HTERT RPE-1 (cell line): ENCODE results near the gene HERC2.
"Not testable (repeated sequence)": the region's sequence is repeated elsewhere in the genome, so short reads cannot be mapped to it uniquely, and the experiment has no call there.

Source experiments
- in situ Hi-C: fragments of 300-500 bp; cut with MboI; formaldehyde crosslinking; loops from 4 replicates; pipeline ENCODE4 v1.14.3; 2020; ENCODE audit warnings: low sequenced_read_pairs

Gene HERC2

DNA sequence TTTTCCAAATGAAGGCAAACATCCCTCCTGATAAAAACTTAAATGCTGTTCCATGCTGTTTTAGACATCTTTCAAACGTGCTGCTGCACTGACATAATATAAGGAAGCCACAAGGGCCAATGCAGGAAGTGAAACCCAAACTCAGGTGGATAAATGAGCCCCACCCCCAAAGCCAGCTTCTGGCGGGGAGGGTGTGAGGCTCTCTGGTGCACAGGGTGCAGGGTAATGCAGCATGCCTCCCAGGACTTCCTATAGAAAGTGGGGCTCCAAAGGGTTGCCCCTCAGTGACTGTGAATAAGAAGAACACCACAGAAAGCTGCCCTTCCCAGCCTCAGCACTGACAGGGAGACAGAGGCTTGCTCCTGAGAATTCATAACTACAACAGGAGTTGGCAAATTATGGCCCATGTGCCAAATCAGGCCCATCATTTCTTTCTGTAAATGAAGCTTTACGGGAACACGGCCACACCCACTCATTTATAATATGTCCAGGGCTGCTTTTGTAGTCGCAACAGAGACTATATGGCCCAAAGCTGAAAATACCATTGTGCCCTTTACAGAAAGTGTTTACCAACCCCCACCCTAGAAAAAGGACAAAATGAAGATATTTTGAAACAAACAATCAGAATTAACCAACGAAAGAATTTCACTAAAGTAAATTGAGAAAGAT is 185.6 kb downstream of the HERC2 start:
- in situ Hi-C loops = not testable (repeated sequence)

DNA sequence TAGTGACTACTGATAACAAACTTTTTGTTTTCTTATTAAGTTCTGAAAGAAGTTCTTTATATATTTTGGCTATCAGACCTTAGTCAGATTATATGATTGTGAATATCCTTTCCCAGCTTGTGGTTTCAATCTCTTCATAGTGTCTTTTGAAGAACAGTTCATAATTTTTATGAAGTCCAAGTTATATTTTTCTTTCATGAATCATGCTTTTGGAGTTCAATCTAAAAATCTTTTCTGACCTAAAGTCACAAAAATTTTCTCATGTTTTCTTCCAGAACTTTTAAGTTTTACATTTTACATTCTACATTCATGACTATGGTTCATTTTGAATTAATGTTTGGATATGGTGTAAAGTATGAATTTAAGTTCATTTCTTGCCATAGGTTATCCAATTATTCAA is 188.7 kb downstream of the HERC2 start:
- in situ Hi-C loops = no loop called here

DNA sequence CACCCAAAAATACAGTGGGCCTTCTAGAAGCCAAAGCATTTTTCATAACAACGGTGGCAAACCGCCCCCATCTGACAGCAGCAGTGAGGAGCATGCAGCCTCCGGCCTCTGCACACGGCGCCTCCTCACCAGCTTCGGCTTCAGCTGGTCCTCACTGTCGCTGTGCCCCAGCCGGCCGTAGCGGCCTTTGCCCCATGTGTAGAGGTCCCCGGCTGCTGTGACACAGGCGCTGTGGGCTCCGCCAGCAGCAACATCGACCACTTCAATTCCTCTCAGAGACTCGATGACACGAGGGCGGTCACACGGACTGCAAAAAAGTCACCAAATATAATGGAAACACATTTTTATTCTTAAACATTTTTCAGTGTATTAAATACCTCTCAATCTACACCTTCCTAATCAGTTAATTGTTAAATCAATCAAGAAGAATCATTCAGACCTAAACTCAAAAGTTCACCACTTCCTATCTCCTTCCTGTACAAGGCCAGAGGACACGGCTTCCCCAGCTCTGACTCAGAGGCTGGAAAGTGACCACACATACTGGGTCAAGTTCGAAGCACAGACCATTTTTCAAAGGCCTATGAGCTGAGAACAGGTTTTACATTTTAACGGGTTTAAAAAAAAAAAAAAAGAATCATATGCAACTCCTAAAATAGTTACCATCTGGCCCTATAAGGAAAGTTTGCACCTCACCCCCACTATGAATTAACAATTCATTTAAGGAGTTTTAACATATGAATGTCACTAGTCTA is 189.3 kb downstream of the HERC2 start:
- in situ Hi-C loops = no loop called here

DNA sequence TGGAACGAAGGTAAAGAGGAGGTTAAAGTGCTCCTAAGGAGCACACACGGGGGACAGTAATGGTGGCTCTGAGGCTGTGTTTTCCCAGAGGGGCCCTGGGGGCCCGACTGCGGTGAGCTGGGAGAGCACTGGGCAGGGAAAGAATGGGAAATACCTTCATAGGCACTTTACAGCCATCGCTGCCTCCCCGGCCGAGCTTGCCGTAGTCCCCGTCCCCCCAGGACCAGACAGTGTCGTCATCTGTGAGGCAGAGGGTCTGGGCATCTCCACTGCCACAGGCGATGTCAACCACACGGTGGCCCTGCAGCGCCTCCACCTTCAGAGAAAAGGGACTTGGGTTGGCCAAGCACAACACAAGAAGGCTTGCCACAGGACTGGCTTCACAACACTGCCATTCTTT is 190.0 kb downstream of the HERC2 start:
- in situ Hi-C loops = no loop called here

DNA sequence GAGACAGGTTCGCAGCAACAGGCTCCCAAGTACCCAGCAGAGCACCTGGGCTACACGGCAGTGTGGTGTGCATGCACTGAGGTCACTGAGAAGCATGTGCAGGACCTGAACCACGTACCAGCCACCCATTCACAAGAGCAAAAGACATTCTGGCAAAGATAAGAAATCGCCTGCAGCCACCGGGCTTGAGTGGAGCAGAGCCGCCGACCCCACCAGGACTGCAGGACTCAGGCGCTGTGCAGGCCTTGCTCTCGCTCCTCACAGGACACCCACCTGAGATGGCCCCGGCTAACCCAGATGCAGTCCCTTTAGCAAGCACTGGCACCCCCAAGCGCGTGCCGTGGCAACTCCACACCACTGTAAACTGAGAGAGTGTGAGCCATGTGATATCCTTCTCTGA is 190.6 kb downstream of the HERC2 start:
- in situ Hi-C loops = no loop called here

DNA sequence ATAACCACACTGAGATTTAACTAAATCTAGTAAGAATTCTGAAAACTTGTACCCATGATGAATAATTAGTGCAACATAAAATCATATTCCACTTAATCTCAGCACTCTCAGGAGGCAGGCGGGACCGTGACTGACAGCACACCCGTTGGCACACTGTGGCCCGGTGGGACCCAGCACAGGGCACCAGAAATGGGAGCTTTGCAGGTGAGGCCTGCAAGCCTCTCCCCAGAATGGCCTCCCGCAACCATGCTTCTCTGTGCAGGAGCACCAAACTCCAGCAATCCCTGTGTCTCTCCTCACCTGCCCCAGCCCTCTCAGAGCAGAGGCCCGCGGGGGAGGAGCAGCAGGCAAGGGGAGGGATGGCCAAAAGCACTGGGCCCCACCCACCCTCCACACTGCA is 191.3 kb downstream of the HERC2 start:
- in situ Hi-C loops = no loop called here

DNA sequence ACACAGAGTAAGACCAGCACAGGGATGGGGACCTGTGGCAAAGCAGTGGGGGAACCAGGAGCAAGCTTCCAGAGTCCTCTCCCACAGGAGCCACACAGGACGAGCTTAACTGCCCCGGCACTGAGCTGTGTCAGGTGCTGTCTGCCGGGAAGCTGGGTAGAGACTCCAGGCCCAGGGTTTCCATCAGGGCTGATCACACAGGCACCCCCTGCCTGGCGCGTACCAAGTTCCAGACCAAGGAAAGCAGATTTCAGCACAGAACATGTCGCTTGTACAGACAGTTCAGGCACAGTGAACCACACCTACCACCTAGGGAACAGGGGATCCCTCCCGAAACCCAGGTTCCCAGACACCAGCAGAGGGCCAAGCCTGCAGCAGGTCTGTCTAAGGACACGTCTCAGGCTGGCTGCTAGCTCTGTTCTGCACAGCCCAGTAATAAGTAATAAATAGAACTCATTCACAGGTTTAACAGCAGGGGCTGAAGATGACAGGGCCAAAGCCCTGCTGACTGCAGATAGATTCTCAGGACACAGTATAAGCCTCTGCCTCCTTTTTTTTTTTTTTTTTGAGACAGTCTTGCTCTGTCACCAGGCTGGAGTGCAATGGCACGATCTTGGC is 192.6 kb downstream of the HERC2 start:
- in situ Hi-C loops = no loop called here

DNA sequence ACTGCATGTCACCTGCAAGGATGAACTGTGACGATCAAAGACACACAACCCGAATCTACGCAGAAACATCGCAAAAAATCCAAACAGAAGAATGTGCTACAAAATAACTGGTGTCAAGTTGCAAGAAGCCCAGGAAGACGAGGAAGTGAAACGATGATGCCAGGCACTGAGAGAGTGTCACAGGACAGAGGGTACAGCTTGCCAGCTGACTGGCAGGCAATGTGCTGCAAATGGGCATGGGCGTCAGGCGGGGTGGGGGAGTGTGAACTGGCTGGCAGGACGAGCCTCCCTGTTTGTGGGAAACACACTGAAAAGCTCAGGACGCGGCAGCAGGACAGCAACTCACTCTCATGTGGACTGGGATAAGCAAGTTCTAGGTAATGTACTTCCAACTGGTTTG is 193.9 kb downstream of the HERC2 start:
- in situ Hi-C loops = no loop called here

DNA sequence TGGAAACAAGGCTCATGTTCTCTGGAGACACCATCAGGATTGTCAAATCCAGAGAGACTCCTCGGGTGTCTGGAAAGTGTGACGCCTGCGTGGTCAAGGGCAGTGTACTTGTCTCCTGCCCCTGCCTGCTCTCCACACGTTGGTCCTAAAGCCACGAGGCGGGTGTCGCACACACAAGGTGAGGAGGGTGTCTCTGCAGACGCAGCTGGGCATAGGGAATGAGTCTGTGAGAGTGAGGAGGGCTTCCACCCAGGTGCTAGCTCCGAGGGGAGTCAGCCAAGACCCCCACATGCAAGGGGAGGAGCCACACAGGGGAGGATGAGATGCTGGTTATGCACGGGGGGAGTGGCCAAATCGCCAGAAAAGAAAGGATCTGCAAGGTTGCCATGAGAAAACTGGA is 194.9 kb downstream of the HERC2 start:
- in situ Hi-C loops = no loop called here

DNA sequence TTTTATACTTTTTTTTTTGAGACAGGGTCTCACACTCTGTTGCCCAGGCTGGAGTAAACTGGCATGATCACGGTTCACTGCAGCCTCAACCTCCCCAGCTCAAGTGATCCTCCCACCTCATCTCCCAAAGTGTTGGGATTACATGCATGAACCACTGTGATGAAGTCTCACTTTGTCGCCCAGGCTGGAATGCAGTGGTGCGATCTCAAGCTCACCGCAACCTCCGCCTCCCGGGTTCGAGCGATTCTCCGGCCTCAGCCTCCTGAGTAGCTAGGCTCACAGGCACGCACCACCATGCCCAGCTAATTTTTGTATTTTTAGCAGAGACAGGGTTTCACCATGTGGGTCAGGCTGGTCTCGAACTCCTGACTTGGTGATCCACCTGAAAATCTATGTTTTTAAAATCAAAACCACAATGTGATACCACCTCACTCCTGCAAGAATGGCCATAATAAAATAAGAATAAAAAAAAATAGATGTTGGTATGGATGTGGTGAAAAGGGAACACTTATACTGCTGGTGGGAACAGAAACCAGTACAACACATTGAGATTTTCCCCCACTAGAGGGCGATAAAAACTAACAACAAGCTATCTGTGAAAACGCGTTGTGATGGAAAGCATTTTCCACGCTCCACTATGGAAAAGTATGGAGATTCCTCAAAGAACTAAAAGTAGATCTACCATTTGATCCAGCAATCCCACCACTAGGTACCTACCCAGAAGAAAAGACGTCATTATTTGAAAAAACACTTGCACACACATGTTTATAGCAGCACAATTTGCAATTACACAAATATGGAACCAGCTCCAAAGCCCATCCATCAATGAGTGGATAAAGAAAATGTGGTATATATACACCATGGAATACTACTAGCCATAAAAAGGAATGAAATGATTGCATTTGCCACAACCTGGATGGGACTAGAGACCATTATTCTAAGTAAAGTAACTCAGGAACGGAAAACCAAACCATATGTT is 196.0 kb downstream of the HERC2 start:
- in situ Hi-C loops = no loop called here

DNA sequence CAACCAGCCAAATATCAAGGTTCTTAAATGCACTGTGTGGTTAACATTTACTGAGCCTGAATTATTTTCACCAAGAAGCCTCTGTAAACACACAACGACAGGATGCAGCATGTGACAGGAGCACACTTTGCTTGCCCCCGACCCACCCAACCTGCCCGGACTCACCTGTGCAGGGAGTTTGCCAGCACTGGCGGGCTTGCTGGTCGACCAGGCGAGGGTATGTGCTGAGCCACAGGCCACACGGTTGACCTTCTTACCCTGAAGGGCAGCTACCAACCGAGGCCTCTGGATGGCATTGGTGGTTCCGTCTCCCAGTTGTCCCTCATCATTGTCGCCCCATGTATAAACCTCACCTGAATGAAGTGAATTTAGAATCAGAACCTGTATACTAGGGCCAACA is 197.1 kb downstream of the HERC2 start:
- in situ Hi-C loops = no loop called here

DNA sequence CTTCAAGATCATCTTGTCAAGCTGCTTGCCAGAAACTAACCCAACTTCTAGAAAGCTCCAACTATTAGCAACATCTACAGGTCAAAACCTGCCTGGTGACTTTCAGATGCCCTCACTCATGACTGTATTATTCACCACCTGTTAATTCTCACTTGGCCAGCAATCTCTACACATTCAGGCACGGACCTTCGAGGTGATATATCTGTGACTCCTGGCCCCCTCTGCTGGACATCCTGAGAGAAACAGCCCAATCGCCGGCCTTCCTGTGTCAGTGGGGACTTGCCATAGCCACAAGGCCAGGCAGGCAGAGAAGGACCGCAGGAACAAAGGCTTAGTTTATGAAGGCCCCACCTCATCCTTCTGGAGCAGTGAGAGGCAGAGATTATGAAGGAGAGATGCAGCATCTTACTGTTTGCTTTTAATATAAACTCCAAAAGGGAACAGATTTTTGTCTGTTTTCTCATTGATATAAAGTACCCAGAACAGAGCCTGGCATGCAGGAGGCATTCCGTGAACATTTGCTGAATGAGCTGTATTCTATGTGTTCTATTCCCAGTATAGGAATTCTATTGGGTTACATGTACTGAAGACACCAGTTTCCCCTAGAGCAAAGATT is 198.5 kb downstream of the HERC2 start:
- in situ Hi-C loops = no loop called here

DNA sequence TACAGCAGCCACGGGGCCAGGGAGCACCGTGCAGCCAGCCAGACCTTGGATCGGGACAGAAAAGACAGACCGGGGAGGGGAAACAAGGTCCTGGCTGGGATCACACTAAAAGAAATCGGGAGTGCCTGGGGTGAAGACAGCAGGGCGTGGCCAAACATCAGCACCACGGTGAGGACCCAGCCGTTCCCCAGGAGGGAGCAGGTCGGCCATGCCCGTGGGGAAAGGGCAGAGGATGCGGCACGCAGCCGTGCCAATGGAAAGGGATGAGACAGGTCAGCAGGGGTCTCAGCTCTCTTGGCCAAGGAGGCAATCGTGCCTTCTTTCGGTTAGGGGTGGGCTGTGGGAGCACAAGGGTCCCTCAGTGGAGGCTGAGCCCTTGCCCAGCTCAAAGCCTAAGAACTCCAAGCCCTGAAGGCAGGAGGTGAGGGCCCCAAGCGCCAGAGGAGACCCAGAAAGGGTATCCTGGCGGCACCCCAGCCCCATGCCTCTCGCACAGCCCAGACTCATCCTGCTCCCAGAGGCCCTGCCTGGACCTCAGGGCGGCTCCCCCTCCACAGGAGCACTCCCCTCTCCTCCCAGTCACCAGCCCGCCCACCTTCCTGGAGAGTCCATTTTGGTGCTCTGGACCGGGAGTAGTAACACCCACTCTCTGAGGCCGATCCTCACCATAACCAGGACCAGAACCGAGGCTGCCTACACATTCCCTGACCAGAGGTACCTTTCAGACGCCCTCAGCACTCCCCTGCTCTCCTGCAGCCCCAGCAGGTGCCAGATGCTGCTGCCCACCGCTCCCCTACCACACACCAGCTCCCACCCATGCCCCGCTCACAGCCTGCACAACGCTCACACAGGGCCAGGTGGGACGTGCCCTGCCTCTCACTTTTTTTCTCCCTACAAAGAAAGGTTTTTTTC is 199.7 kb downstream of the HERC2 start:
- in situ Hi-C loops = no loop called here

DNA sequence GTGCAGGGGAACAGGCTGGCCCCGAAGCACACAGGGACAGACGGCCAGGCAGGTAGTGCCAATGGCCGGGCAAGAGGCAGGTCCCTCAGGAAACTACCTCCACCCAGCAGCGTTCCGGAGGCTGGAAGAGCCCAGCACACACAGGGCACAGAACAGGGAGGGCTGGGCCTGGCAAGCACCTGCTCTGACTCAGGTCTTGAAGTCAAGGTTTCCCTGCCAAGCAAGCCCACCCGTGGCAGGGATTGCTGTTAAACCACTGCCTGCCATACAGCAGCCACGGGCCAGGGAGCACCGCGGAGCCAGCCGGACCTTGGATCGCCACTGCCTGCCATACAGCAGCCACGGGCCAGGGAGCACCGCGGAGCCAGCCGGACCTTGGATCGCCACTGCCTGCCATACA is 200.4 kb downstream of the HERC2 start:
- in situ Hi-C loops = not testable (repeated sequence)

DNA sequence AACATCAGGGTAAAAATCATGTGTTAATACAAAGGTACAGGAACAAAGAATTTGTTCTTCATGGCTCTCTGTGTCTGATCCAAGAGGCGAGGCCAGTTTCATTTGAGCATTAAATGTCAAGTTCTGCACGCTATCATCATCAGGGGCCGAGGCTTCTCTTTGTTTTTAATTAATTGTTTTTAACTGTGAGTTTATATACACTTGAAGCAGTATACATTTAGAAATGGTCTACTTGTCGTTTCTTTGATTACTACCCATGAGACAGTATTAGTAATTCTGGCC is 201.7 kb downstream of the HERC2 start:
- in situ Hi-C loops = no loop called here

DNA sequence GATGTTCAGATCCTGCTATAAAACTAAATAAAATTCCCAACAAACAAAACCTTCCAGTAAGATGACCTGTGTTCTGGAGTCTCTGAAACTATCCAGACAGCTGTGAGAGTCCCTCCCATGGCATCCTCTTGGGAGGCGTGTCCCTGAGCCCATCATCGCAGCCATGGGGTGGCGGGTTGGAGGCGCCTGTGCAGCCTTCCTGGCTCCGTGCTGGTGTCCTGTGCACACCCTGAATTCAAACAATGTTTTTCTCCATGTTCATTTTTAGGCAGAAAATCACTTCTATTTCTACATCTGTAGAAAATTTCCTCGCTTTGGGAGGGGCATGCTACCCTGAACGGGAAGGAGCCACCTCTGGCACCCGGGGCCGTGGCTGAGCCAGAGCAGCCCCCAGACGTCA is 203.4 kb downstream of the HERC2 start:
- in situ Hi-C loops = no loop called here

DNA sequence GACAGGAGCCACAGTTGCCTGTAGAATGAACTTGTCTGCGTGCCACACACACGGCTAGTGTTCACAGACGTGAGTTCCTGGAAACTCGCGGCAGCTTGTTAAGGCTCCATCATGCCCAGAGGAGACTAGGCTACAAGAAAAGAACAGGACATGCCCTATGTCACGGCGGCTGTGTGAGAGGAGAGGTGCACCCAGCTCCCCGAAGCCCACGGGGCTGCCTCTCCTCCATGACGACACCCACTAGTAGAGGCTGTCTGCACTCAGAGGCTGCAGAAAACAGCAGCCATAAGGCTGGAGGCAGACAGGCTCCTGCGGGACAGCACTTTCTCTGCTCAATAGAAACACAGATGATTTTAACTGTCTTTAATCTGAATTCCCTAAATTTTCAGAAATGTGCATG is 203.9 kb downstream of the HERC2 start:
- in situ Hi-C loops = no loop called here

DNA sequence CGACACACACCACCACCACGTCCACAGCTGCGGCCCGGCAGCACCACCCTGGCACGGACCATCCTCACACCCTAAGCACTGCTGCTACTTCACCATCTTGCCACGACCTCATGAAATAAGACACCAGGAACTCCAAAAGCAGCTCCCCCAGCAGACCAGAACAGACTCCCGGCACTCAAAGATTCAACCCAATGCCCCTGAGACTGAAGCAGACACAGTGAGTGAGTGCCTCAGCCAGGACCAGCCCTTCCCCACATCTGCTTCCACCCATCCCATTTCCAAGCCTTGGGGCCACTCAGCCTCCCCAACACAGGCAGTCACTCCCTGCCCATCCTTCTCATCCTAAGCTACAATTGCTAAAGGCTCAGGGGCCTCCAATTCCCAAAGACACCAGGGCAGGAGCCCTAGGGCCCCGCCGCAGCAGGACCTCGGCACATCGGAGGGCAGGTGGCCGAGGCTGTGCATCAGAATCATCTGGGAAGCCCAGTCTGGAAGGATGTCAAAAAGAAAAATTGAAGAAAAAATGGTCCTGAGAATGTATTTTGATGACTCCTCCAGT is 204.5 kb downstream of the HERC2 start:
- in situ Hi-C loops = no loop called here
